ENCODE measurements around the gene STX8. TPM values are rescaled to one million over a fixed set of nuclear protein-coding genes. Genes with fewer than 3 reads are reported as not detected.

STX8 gene
- total RNA-seq, 1 donor from 2014 or later = 58.4 TPM

GRCh38 chr17:9268546-9268945, 307.1 kb downstream of the STX8 start:
- FAIRE-seq = no peak
- no peak overlapping the region for H3K4me3 ChIP-seq (ENCODE audit: low read depth, low read length)
- no peaks in the 10 kb centered on the region for H3K27me3 ChIP-seq (ENCODE audit: control insufficient read depth, insufficient read depth, low read length)
- no peak for DNase-seq (ENCODE audit: low read depth)
- no peaks in the 10 kb centered on the region for H3K36me3 ChIP-seq (ENCODE audit: control insufficient read depth, insufficient read depth, low read length)
- TF ChIP-seq, protein P1, sequence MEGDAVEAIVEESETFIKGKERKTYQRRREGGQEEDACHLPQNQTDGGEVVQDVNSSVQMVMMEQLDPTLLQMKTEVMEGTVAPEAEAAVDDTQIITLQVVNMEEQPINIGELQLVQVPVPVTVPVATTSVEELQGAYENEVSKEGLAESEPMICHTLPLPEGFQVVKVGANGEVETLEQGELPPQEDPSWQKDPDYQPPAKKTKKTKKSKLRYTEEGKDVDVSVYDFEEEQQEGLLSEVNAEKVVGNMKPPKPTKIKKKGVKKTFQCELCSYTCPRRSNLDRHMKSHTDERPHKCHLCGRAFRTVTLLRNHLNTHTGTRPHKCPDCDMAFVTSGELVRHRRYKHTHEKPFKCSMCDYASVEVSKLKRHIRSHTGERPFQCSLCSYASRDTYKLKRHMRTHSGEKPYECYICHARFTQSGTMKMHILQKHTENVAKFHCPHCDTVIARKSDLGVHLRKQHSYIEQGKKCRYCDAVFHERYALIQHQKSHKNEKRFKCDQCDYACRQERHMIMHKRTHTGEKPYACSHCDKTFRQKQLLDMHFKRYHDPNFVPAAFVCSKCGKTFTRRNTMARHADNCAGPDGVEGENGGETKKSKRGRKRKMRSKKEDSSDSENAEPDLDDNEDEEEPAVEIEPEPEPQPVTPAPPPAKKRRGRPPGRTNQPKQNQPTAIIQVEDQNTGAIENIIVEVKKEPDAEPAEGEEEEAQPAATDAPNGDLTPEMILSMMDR (IDR thresholded peaks at IDR 0.05; ENCODE audit: insufficient read depth, low read length, severe bottlenecking) = no peak

DNA sequence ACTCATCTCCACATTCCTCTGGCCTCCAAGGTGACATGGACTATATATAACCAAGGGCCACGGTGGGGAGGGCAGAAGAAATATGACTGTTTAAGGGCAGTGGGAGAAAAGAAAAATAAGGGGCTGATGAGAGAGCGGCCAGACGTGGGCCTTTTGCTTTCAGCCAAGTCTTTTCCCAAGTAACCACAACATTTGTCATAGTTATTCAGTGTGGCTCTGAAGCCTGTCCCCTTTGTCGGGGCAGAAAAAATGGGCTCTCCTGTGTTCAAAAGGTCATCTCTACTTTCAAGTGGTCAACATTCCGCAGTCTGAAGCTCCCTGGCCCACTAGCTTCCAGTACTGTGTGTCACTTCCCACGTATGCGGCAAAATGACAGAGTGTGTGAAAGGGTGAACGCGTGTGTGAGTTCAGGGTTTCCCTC, 308.9 kb downstream of the STX8 start:
- no peak overlapping the region for H3K4me3 ChIP-seq (ENCODE audit: low read depth, low read length)
- H3K27me3 ChIP-seq (ENCODE audit: control insufficient read depth, insufficient read depth, low read length) = no peaks in the 10 kb centered on the region
- TF ChIP-seq, protein P1 (IDR thresholded peaks at IDR 0.05; ENCODE audit: insufficient read depth, low read length, severe bottlenecking) = no peak
- DNase-seq (ENCODE audit: low read depth) = no peak
- FAIRE-seq = no peak
- H3K36me3 ChIP-seq (ENCODE audit: control insufficient read depth, insufficient read depth, low read length) = no peaks in the 10 kb centered on the region

- TF ChIP-seq, protein P1 (IDR thresholded peaks at IDR 0.05; ENCODE audit: insufficient read depth, low read length, severe bottlenecking) = no peak
- FAIRE-seq (no peak), DNase-seq (ENCODE audit: low read depth) (no peak)
- Histone ChIP-seq H3K4me3 (ENCODE audit: low read depth, low read length) (no peak overlapping the region), H3K27me3 (ENCODE audit: control insufficient read depth, insufficient read depth, low read length) (no peaks in the 10 kb centered on the region), H3K36me3 (ENCODE audit: control insufficient read depth, insufficient read depth, low read length) (no peaks in the 10 kb centered on the region)
Observed at GRCh38 chr17:9266031-9266680, 309.5 kb downstream of the STX8 start.

DNA sequence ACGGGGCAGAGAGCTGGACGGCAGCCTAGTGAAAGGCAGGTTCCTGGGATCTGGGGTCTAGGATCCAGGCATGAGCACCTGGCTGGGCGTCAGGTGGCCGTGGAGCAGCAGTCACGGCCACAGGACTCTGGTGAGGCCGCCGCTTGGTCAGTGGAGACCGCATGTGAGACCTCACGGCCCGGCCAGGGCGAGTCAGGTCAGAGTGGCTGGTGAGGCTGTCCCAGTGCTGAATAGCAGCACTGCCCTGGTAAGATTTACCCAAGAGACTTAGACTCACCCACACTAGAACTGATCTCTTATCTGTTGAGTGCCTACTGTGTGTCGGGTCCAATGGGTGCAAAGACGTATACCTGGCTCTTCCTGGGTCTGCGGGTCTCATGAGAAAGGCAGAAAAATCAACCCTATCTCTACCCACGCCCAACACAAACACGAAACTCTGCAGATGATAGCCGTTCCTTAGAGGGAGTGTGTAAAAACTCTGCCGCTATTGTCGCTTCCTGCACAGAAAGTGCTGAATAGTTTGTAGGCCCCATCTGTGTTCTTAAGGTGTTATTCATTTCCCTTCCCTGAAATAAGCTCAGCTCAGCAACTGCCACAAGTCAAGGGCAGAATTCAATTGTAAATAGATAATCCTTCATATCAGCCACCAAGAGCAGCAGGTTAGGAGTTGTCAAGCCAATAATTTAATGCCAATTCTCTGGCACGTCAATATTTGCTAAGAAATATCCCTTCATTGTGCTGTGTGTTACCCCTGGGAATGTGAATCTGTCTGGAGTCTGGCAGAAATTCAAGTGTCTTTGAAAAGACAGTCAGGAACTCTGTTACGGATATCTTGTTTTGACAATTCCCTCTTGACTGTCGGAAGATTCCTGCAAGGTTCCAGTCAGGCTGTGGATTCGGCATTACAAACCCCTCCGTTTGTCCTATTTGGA, 314.3 kb downstream of the STX8 start:
- no peak for FAIRE-seq
- TF ChIP-seq, protein P1 (IDR thresholded peaks at IDR 0.05; ENCODE audit: insufficient read depth, low read length, severe bottlenecking) = no peak
- no peak for DNase-seq (ENCODE audit: low read depth)
- no peaks in the 10 kb centered on the region for H3K36me3 ChIP-seq (ENCODE audit: control insufficient read depth, insufficient read depth, low read length)
- H3K4me3 ChIP-seq (ENCODE audit: low read depth, low read length) = no peak overlapping the region
- peaks cover 3% of the 10 kb centered on the region for H3K27me3 ChIP-seq (ENCODE audit: control insufficient read depth, insufficient read depth, low read length)

- no peak for FAIRE-seq
- Histone ChIP-seq H3K27me3 (ENCODE audit: control insufficient read depth, insufficient read depth, low read length) (peaks cover 3% of the 10 kb centered on the region), H3K4me3 (ENCODE audit: low read depth, low read length) (no peak overlapping the region), H3K36me3 (ENCODE audit: control insufficient read depth, insufficient read depth, low read length) (no peaks in the 10 kb centered on the region)
- DNase-seq (ENCODE audit: low read depth) = no peak
- TF ChIP-seq, protein P1 (IDR thresholded peaks at IDR 0.05; ENCODE audit: insufficient read depth, low read length, severe bottlenecking) = no peak
Observed at GRCh38 chr17:9259419-9259818, 316.2 kb downstream of the STX8 start.

Measured in bronchial epithelial cell (primary cell).